DOHH2 (cell line): Measurements from ENCODE around the gene KRTAP19-2.

Source experiments
- H3F3A ChIP-seq: fragments of 200-600 bp; sonication (generic), shearing (Covaris generic); 2 replicates; pipeline ENCODE4 v1.6.0; 2016; ENCODE audit warnings: antibody characterized with exemption, mild to moderate bottlenecking; ENCODE audit not compliant: control insufficient read depth, insufficient read depth
- H3K27ac ChIP-seq: fragments of 200-600 bp; sonication (generic); 2 replicates; pipeline ENCODE4 v1.5.1; 2014; ENCODE audit warnings: low read depth, mild to moderate bottlenecking, low read length, moderate library complexity
- H3K27me3 ChIP-seq: fragments of 200-600 bp; sonication (generic); 2 replicates; pipeline ENCODE4 v1.6.1; 2014; ENCODE audit warnings: mild to moderate bottlenecking, low read length, mixed read lengths; ENCODE audit not compliant: control insufficient read depth
- H3K36me3 ChIP-seq: fragments of 200-600 bp; sonication (generic); 2 replicates; pipeline ENCODE4 v1.6.1; 2014; ENCODE audit warnings: mild to moderate bottlenecking, low read length, moderate library complexity, mixed read lengths; ENCODE audit not compliant: control insufficient read depth
- H3K4me1 ChIP-seq: fragments of 200-600 bp; sonication (generic); 2 replicates; pipeline ENCODE4 v1.6.1; 2014; ENCODE audit warnings: mild to moderate bottlenecking, low read length, mixed read lengths; ENCODE audit not compliant: control insufficient read depth
- H3K4me2 ChIP-seq: fragments of 200-600 bp; sonication (generic); 2 replicates; pipeline ENCODE4 v1.6.0; 2014; ENCODE audit warnings: mild to moderate bottlenecking, low read length, moderate library complexity
- H3K4me3 ChIP-seq: fragments of 200-600 bp; sonication (generic); 2 replicates; pipeline ENCODE4 v1.5.1; 2014; ENCODE audit warnings: mild to moderate bottlenecking, low read length, mixed read lengths
- H3K79me2 ChIP-seq: fragments of 200-600 bp; sonication (generic); 2 replicates; pipeline ENCODE4 v1.6.1; 2014; ENCODE audit warnings: mild to moderate bottlenecking, low read length, mixed read lengths; ENCODE audit not compliant: control insufficient read depth
- H3K9me2 ChIP-seq: fragments of 200-600 bp; sonication (generic); replicated peaks from 2 replicates; pipeline ENCODE4 v1.6.1; 2014; ENCODE audit warnings: mild to moderate bottlenecking, low read length, mixed read lengths; ENCODE audit not compliant: control insufficient read depth
- H3K9me3 ChIP-seq: fragments of 200-600 bp; sonication (generic); 2 replicates; pipeline ENCODE4 v1.6.1; 2014; ENCODE audit warnings: antibody characterized with exemption, low read length, mixed read lengths; ENCODE audit not compliant: control insufficient read depth, insufficient read depth
- H4K20me1 ChIP-seq: fragments of 200-600 bp; sonication (generic); 2 replicates; pipeline ENCODE4 v1.6.0; 2014; ENCODE audit warnings: low read depth, mild to moderate bottlenecking, antibody characterized with exemption, low read length, moderate library complexity; ENCODE audit not compliant: control insufficient read depth, insufficient read depth
- EZH2phosphoT487 ChIP-seq: fragments of 200-600 bp; sonication (generic); IDR thresholded peaks from 2 replicates; pipeline ENCODE4 v1.6.1; 2017; ENCODE audit warnings: borderline replicate concordance, mild to moderate bottlenecking, antibody characterized with exemption, low read length, moderate library complexity, mixed read lengths
- TF ChIP-seq, protein P1 (sequence below): fragments of 200-600 bp; sonication (generic); IDR thresholded peaks from one replicate; pipeline ENCODE4 v1.5.1; 2014; ENCODE audit warnings: antibody characterized with exemption, mild to moderate bottlenecking, low read depth, low read length; ENCODE audit not compliant: poor library complexity, severe bottlenecking

Gene KRTAP19-2

GRCh38 chr21:30480145-30480544 lies 7.1 kb downstream of the KRTAP19-2 start, which contains the start of gene KRTAP19-1:
Gene KRTAP19-1 (minus strand): TSS chr21:30480367. CDS start chr21:30480317, 50 bp downstream.
- Histone ChIP-seq H4K20me1 (no peaks in the 10 kb centered on the region), H3K4me3 (no peak within 1 kb of the TSS), H3K4me2 (no peak within 1 kb of the TSS), H3K9me2 (no peaks in the 10 kb centered on the region), H3K9me3 (no peaks in the 10 kb centered on the region; the same call in 1 of the 2 replicates), H3K79me2 (no peaks in the 10 kb centered on the region), H3K4me1 (no peaks in the 10 kb centered on the region), H3K36me3 (no peaks in the 10 kb centered on the region), H3F3A (no peaks in the 10 kb centered on the region), H3K27me3 (no peaks in the 10 kb centered on the region), H3K27ac (no peak within 1 kb of the TSS)
- TF ChIP-seq, protein P1, sequence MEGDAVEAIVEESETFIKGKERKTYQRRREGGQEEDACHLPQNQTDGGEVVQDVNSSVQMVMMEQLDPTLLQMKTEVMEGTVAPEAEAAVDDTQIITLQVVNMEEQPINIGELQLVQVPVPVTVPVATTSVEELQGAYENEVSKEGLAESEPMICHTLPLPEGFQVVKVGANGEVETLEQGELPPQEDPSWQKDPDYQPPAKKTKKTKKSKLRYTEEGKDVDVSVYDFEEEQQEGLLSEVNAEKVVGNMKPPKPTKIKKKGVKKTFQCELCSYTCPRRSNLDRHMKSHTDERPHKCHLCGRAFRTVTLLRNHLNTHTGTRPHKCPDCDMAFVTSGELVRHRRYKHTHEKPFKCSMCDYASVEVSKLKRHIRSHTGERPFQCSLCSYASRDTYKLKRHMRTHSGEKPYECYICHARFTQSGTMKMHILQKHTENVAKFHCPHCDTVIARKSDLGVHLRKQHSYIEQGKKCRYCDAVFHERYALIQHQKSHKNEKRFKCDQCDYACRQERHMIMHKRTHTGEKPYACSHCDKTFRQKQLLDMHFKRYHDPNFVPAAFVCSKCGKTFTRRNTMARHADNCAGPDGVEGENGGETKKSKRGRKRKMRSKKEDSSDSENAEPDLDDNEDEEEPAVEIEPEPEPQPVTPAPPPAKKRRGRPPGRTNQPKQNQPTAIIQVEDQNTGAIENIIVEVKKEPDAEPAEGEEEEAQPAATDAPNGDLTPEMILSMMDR, result no peak
- TF ChIP-seq EZH2phosphoT487, result no peak

- no peaks in the 10 kb centered on the region for H3K27me3 ChIP-seq
- H3F3A ChIP-seq, result no peaks in the 10 kb centered on the region
- no peaks in the 10 kb centered on the region for H3K36me3 ChIP-seq
- H3K4me3 ChIP-seq, result no peak overlapping the region
- H3K79me2 ChIP-seq, result no peaks in the 10 kb centered on the region
- H3K9me2 ChIP-seq, result no peaks in the 10 kb centered on the region
- H3K4me1 ChIP-seq, result no peaks in the 10 kb centered on the region
- no peak overlapping the region for H3K27ac ChIP-seq
- no peak overlapping the region for H3K4me2 ChIP-seq
- H4K20me1 ChIP-seq, result no peaks in the 10 kb centered on the region
- H3K9me3 ChIP-seq, result no peaks in the 10 kb centered on the region
- TF ChIP-seq, protein P1, result no peak
- no peak for TF ChIP-seq EZH2phosphoT487
Observed at GRCh38 chr21:30479259-30479658, 8.0 kb downstream of the KRTAP19-2 start.

GRCh38 chr21:30478004-30478403 lies 9.2 kb downstream of the KRTAP19-2 start:
- Histone ChIP-seq H3K4me1 (no peaks in the 10 kb centered on the region), H3K27me3 (no peaks in the 10 kb centered on the region), H4K20me1 (no peaks in the 10 kb centered on the region), H3K4me2 (no peak overlapping the region), H3F3A (no peaks in the 10 kb centered on the region), H3K9me3 (no peaks in the 10 kb centered on the region), H3K9me2 (no peaks in the 10 kb centered on the region), H3K4me3 (no peak overlapping the region), H3K36me3 (no peaks in the 10 kb centered on the region), H3K79me2 (no peaks in the 10 kb centered on the region), H3K27ac (no peak overlapping the region)
- TF ChIP-seq, protein P1, result no peak
- TF ChIP-seq EZH2phosphoT487, result no peak
